GM21423 (cell line): ENCODE results near the gene PCDH9.

Experiments used
- ATAC-seq: cut with Tn5 transposase; IDR thresholded peaks from one replicate; pipeline ENCODE4 v1.9.1; 2021; ENCODE audit warnings: mild to moderate bottlenecking, moderate library complexity; ENCODE audit not compliant: unreplicated experiment

PCDH9 gene

GRCh38 chr13:66509175-66509574, 721.0 kb downstream of the PCDH9 start:
- ATAC-seq: no peak

GRCh38 chr13:66508153-66508909, 721.8 kb downstream of the PCDH9 start:
- ATAC-seq: no peak

GRCh38 chr13:66506979-66507378, 723.2 kb downstream of the PCDH9 start:
- peak; percentile 93 for ATAC-seq

DNA sequence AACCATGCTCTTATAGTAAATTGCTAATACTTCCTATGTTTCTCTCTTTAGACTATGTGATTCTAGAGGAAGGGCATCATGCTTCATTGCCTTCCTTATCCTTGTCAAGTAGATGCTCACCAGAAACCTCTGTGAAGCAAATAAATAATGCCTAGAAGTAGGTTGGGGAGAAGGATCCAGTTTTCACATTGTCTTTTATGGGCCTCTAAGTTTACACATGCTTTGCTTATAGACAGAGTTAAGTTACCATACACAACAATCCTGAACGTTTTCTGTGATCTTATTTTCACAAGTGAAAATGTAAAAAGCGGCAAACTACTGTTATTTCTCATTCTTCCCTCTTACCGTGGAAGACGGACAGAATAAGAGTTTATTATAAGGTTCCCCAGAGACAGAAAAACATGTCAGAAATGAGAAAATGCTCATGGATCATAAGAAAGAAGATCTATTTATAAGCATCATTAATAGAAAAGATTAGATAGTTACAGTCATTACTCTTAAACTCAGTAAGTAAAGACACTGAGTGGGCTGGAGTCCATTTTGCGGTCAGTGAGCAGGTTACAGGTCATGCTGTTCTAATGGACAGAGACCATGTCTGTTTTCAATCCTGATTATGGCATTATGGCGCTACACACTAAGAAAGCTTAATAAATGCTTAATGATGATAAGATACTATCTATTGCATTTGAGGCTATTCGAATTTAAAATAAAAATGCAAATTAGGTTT, 723.9 kb downstream of the PCDH9 start:
- no peak for ATAC-seq

- ATAC-seq: no peak
These were observed 726.2 kb downstream of the PCDH9 start for GRCh38 chr13:66503890-66504289.

DNA sequence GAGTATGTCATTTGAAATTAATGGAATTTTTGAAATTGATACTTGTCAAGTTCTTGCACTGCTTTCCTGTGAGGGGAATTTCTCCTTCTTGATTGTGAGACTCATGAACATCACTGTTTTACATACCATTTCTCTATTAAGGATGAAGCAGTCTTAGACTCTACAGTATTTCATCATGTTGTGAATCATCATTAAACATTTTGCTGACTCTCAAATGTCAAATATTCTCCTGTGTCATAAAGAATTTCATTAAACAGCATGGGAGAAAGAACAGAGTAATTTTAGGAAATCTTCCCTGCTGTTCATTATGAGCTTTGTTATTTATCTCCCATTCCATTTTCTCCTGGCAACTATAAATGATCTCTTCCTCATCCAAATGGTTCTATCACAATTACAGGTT, 729.0 kb downstream of the PCDH9 start:
- no peak for ATAC-seq

DNA sequence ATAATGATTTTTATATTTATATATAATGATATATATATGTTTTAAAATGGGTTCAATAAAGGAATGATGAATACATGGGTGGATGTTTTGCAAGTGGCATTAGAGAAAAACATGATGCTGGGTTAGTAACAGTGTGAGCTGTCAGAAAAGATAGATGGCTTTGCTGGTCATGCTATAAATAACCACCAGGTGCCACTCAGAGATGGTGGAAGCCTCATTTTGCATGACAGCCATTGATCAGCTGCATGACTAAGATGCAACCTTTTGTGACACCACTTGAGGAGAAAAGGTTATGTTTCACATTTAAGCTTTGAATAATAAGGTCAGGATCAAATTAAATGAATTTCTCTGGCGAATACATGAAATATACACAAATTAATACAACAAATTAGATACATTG, 737.7 kb downstream of the PCDH9 start:
- peak; percentile 93 for ATAC-seq

- no peak for ATAC-seq
These were observed 738.9 kb downstream of the PCDH9 start for GRCh38 chr13:66491251-66491650.

- ATAC-seq: no peak
These were observed 740.5 kb downstream of the PCDH9 start for GRCh38 chr13:66489586-66489985.

- ATAC-seq: no peak
These were observed 741.0 kb downstream of the PCDH9 start for GRCh38 chr13:66489172-66489571.

- ATAC-seq: no peak
These were observed 746.4 kb downstream of the PCDH9 start for GRCh38 chr13:66483712-66484111.

DNA sequence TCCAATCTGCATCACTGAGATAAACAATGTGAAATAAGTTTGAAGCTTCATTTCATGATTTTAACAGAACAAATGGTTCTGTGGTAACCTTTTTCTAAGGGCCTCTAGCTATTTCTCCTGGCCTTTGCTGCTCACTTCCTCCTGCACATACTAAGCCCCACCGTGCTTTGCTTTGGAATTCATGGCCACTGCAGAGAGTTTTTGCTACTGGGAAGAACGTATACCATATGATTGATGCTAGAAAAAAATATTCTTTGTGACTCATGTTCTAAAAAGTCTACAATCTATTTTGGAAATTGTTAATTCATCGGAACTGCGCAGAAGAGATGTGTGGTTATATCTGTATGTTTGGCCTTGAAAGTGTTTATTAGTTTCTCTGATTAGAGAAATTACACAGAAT, 747.3 kb downstream of the PCDH9 start:
- no peak for ATAC-seq

GRCh38 chr13:66477816-66478215, 752.3 kb downstream of the PCDH9 start:
- ATAC-seq: no peak

- no peak for ATAC-seq
These were observed 755.1 kb downstream of the PCDH9 start for GRCh38 chr13:66475061-66475460.

GRCh38 chr13:66469745-66470144, 760.4 kb downstream of the PCDH9 start:
- ATAC-seq: no peak

DNA sequence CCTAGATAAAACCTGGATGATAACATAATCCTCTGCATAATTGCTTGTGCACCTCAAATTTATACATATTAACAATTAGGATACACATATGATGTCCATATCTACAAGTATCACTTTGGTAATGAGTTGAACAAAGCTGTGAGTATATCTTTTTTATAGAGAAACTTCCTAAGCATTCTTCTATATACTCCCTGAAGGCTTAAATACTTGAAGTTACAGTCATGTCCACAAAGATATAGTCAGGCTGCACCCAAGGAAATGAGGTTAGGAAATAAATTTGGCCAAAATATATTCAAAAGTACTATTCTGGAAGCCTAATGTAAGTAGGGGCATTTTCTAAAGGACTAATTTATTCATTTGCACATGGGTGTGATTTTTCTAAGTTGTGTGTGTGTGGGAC, 761.5 kb downstream of the PCDH9 start:
- no peak for ATAC-seq

GRCh38 chr13:66462187-66462586, 767.9 kb downstream of the PCDH9 start:
- ATAC-seq: no peak

- no peak for ATAC-seq
These were observed 769.1 kb downstream of the PCDH9 start for GRCh38 chr13:66461021-66461420.

DNA sequence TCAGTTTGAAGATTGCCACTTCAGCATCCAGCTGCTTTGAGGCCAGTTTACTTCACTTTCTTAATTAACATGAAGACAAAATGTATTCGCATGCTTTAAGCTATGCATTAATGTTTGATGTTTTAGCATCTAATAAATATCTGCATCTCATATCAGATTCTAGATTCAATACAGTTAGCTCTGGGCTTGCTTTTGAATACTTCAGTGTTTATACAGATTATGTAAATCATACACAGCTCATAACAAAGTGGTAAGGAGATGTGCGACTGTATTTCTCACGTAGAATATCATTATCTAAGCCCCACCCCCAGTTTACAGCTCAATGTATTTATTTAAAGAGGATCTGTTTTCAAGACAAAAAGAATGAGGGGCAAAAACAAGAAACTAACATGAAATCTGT, 770.5 kb downstream of the PCDH9 start:
- no peak for ATAC-seq

DNA sequence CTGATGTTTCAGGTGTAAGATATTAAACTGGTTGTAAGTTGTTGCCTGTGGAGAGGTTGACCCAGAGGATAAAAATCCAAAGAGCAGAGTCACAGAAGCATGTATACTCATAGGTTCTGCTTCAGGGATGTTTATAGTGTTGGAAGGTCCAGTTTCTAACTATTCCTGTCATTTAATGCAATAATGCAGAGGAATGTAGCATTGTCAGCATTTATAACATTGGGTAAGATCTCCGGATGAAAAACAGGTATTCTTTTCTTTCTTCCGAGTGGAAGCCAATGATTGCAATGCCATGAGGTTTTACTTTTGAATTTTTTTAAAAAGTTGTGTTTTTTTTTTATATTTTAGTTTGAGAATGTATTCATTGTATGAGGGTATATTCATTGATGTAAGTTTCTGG, 771.0 kb downstream of the PCDH9 start:
- ATAC-seq: no peak

DNA sequence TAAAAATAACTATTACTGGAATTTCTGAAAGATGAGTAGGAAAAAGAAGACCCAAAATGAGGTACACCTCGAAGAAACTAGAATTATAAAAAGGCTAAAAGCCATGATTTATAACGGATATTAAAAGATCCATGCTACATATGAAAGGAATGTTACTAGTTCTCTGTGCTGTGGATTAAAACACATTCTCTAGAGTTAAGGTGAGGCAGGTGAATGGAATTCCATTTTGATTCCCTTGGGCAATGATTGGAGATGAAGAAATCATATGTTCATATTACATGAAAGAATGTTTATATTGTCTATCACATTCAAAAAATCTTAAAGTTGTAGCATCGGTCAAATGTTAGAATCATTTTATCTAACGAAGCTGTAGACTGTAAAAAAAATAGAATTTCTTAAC, 783.7 kb downstream of the PCDH9 start:
- no peak for ATAC-seq

DNA sequence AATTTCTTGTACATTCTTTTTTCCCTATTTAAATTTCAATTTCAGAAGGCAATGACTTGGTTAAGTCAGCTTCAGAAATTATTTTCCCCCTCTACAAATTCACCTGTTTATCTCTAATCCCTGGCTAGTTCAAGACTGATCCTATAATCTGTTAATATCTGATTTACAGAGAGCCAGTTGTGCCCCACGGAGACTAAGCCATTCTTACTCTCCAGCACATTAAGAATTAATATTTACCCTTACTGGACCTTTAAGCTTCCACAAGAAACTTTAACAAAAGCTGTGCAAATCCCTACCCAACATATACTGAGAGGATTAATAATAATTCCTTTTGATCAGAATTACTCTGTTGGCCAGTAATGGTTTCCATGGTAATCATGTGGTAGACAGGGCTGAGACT, 786.2 kb downstream of the PCDH9 start:
- no peak for ATAC-seq

DNA sequence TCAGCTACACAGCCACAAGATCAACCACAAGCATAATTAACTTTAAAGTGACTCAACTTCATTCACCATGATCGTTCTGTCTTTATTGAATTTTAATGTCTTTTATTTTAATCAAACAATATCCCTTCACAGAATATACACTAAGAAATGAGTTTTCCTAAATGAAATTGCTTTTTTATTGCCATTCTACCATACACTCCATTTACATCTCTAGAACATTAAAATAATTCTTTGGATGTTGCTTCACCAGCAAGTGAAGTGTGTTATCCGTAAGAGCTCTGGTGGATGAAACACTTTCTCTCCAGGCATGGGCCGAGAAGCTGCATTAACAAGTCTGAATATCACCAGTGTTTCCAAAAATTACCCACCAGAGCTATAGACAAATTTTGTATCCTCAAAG, 789.2 kb downstream of the PCDH9 start:
- ATAC-seq: no peak
